Measurements from ENCODE around the gene CIROP. TPM values are rescaled to one million over a fixed set of nuclear protein-coding genes. Genes with fewer than 3 reads are reported as not detected.

Gene CIROP
- polyA plus RNA-seq, 3 donors = not detected

- no peak for DNase-seq (ENCODE audit: extremely low read depth in 1 of 11, low read depth in 9 of 11, low spot score in 4 of 11)
Measured at GRCh38 chr14:23136566-23137133, 31.9 kb upstream of the CIROP start.

- DNase-seq (ENCODE audit: extremely low read depth in 1 of 11, low read depth in 9 of 11, low spot score in 4 of 11) = no peak
Measured at GRCh38 chr14:23132970-23133369, 28.2 kb upstream of the CIROP start.

- no peak for DNase-seq (ENCODE audit: extremely low read depth in 1 of 11, low read depth in 9 of 11, low spot score in 4 of 11)
Measured at GRCh38 chr14:23131482-23131881, 26.7 kb upstream of the CIROP start.

GRCh38 chr14:23130871-23131270 lies 26.1 kb upstream of the CIROP start:
- DNase-seq (ENCODE audit: extremely low read depth in 1 of 11, low read depth in 9 of 11, low spot score in 4 of 11) = no peak

- no peak for DNase-seq (ENCODE audit: extremely low read depth in 1 of 11, low read depth in 9 of 11, low spot score in 4 of 11)
Measured at GRCh38 chr14:23129759-23130316, 25.0 kb upstream of the CIROP start.

- no peak for DNase-seq (ENCODE audit: extremely low read depth in 1 of 11, low read depth in 9 of 11, low spot score in 4 of 11)
Measured at GRCh38 chr14:23128969-23129758, 24.4 kb upstream of the CIROP start.

- DNase-seq (ENCODE audit: extremely low read depth in 1 of 11, low read depth in 9 of 11, low spot score in 4 of 11) = no peak
Measured at GRCh38 chr14:23127861-23128260, 23.1 kb upstream of the CIROP start.

GRCh38 chr14:23126548-23127278 lies 21.9 kb upstream of the CIROP start:
- no peak for DNase-seq (ENCODE audit: extremely low read depth in 1 of 11, low read depth in 9 of 11, low spot score in 4 of 11)

GRCh38 chr14:23125933-23126524 lies 21.2 kb upstream of the CIROP start:
- no peak for DNase-seq (ENCODE audit: extremely low read depth in 1 of 11, low read depth in 9 of 11, low spot score in 4 of 11)

GRCh38 chr14:23125011-23125410 lies 20.2 kb upstream of the CIROP start:
- no peak for DNase-seq (ENCODE audit: extremely low read depth in 1 of 11, low read depth in 9 of 11, low spot score in 4 of 11)

GRCh38 chr14:23124337-23124954 lies 19.7 kb upstream of the CIROP start:
- DNase-seq (ENCODE audit: extremely low read depth in 1 of 11, low read depth in 9 of 11, low spot score in 4 of 11) = no peak

- no peak for DNase-seq (ENCODE audit: extremely low read depth in 1 of 11, low read depth in 9 of 11, low spot score in 4 of 11)
Measured at GRCh38 chr14:23123419-23123818, 18.6 kb upstream of the CIROP start.

GRCh38 chr14:23122086-23122485 lies 17.3 kb upstream of the CIROP start:
- no peak for DNase-seq (ENCODE audit: extremely low read depth in 1 of 11, low read depth in 9 of 11, low spot score in 4 of 11)

GRCh38 chr14:23121361-23121771 lies 16.6 kb upstream of the CIROP start:
- peak in 9 of 11 donors; percentile 40 to 79 (median 68) for DNase-seq (ENCODE audit: extremely low read depth in 1 of 11, low read depth in 9 of 11, low spot score in 4 of 11)

- peak; percentile 75 to 87 (median 85) for DNase-seq (ENCODE audit: extremely low read depth in 1 of 11, low read depth in 9 of 11, low spot score in 4 of 11)
Measured at GRCh38 chr14:23120541-23121251, 15.9 kb upstream of the CIROP start.

- no peak for DNase-seq (ENCODE audit: extremely low read depth in 1 of 11, low read depth in 9 of 11, low spot score in 4 of 11)
Measured at GRCh38 chr14:23119363-23120327, 14.9 kb upstream of the CIROP start.
